ENCODE data around the gene ADRA2B. TPM values are rescaled to one million over a fixed set of nuclear protein-coding genes. Genes with fewer than 3 reads are reported as not detected.

The ADRA2B gene
- total and polyA plus RNA-seq, 2 experiments from 2014 or later, result 28.5 to 61.8 TPM

GRCh38 chr2:96159084-96159830 lies 42.9 kb upstream of the ADRA2B start:
- TF ChIP-seq CTCF (IDR thresholded peaks at IDR 0.05; ENCODE audit: low read depth, low read length), result no peak
- DNase-seq (ENCODE audit: low read depth in 1 of 2, low spot score in 1 of 2), result no peak
- H3K36me3 ChIP-seq, result no peaks in the 10 kb centered on the region
- H3K4me1 ChIP-seq (ENCODE audit: low read depth), result peaks cover 6% of the 10 kb centered on the region
- peaks cover 11% of the 10 kb centered on the region for H3K27me3 ChIP-seq
- no peak overlapping the region for H3K4me3 ChIP-seq
- H3K27ac ChIP-seq, result no peak overlapping the region
- no peaks in the 10 kb centered on the region for H3K9me3 ChIP-seq (ENCODE audit: low read depth)

GRCh38 chr2:96158554-96158940 lies 42.2 kb upstream of the ADRA2B start:
- no peak for DNase-seq (ENCODE audit: low read depth in 1 of 2, low spot score in 1 of 2)

GRCh38 chr2:96157649-96158553 lies 41.5 kb upstream of the ADRA2B start:
- H3K27me3 ChIP-seq, result peaks cover 11% of the 10 kb centered on the region
- no peak overlapping the region for H3K4me3 ChIP-seq
- no peak for TF ChIP-seq CTCF (IDR thresholded peaks at IDR 0.05; ENCODE audit: low read depth, low read length)
- H3K36me3 ChIP-seq, result no peaks in the 10 kb centered on the region
- H3K9me3 ChIP-seq (ENCODE audit: low read depth), result no peaks in the 10 kb centered on the region
- no peaks in the 10 kb centered on the region for H3K4me1 ChIP-seq (ENCODE audit: low read depth)
- H3K27ac ChIP-seq, result no peak overlapping the region
- DNase-seq (ENCODE audit: low read depth in 1 of 2, low spot score in 1 of 2), result no peak

More at GRCh38 chr2:96158554-96158940, 42.2 kb upstream of the ADRA2B start:
- no peak overlapping the region for H3K4me3 ChIP-seq
- no peak for TF ChIP-seq CTCF (IDR thresholded peaks at IDR 0.05; ENCODE audit: low read depth, low read length)
- H3K36me3 ChIP-seq, result no peaks in the 10 kb centered on the region
- no peaks in the 10 kb centered on the region for H3K9me3 ChIP-seq (ENCODE audit: low read depth)
- peaks cover 11% of the 10 kb centered on the region for H3K27me3 ChIP-seq
- H3K27ac ChIP-seq, result no peak overlapping the region
- H3K4me1 ChIP-seq (ENCODE audit: low read depth), result no peaks in the 10 kb centered on the region

- H3K27me3 ChIP-seq, result peaks cover 11% of the 10 kb centered on the region
- no peak for DNase-seq (ENCODE audit: low read depth in 1 of 2, low spot score in 1 of 2)
- no peaks in the 10 kb centered on the region for H3K9me3 ChIP-seq (ENCODE audit: low read depth)
- no peaks in the 10 kb centered on the region for H3K4me1 ChIP-seq (ENCODE audit: low read depth)
- TF ChIP-seq CTCF (IDR thresholded peaks at IDR 0.05; ENCODE audit: low read depth, low read length), result no peak
- H3K27ac ChIP-seq, result no peak overlapping the region
- H3K4me3 ChIP-seq, result no peak overlapping the region
- no peaks in the 10 kb centered on the region for H3K36me3 ChIP-seq
Observed at GRCh38 chr2:96156926-96157648, 40.7 kb upstream of the ADRA2B start.

GRCh38 chr2:96156011-96156820 lies 39.8 kb upstream of the ADRA2B start:
- no peak overlapping the region for H3K4me3 ChIP-seq
- no peak for DNase-seq (ENCODE audit: low read depth in 1 of 2, low spot score in 1 of 2)
- no peak for TF ChIP-seq CTCF (IDR thresholded peaks at IDR 0.05; ENCODE audit: low read depth, low read length)
- H3K9me3 ChIP-seq (ENCODE audit: low read depth), result no peaks in the 10 kb centered on the region
- no peaks in the 10 kb centered on the region for H3K4me1 ChIP-seq (ENCODE audit: low read depth)
- H3K27ac ChIP-seq, result no peak overlapping the region
- peaks cover 11% of the 10 kb centered on the region for H3K27me3 ChIP-seq
- H3K36me3 ChIP-seq, result no peaks in the 10 kb centered on the region
